Measurements from ENCODE around the gene TTLL7. TPM values are rescaled to one million over a fixed set of nuclear protein-coding genes. Genes with fewer than 3 reads are reported as not detected.

TTLL7 gene
- polyA plus RNA-seq, 2 of the 4 experiments (the other 2 are of a cell fraction), result 1.6 to 5.7 TPM

- TF ChIP-seq PHF8 (IDR thresholded peaks at IDR 0.05; ENCODE audit: borderline replicate concordance, low read depth) (no peak), RFX5 (IDR thresholded peaks at IDR 0.05) (no peak), HES2 (IDR thresholded peaks at IDR 0.05) (no peak), FOSB (CRISPR knock-in tag; IDR thresholded peaks at IDR 0.05) (no peak), RCOR1 (IDR thresholded peaks at IDR 0.05; ENCODE audit: low read depth, low read length) (no peak), KDM1A (IDR thresholded peaks at IDR 0.05; ENCODE audit: low read depth) (no peak), NFE2L2 (conservative IDR thresholded peaks at IDR 0.05; ENCODE audit: low read length) (no peak), SREBF2 (IDR thresholded peaks at IDR 0.05) (no peak)
These were observed 102.6 kb downstream of the TTLL7 start (continued) for GRCh38 chr1:83896299-83896698.

- no peak for DNase-seq (ENCODE audit: low read depth in 1 of 2, low spot score in 1 of 2)
- H3K4me2 ChIP-seq, result no peak overlapping the region
These were observed 109.2 kb downstream of the TTLL7 start for GRCh38 chr1:83889707-83890106.

More at GRCh38 chr1:83889707-83890106, 109.2 kb downstream of the TTLL7 start:
- Histone ChIP-seq H3K4me1 (no peaks in the 10 kb centered on the region), H3K9me3 (no peaks in the 10 kb centered on the region), H3K27ac (no peak overlapping the region), H3K4me3 (no peak overlapping the region)
- ATAC-seq, result no peak
- FAIRE-seq, result no peak
- TF ChIP-seq FOSL2 (IDR thresholded peaks at IDR 0.05) (no peak), FOSL2 (CRISPR knock-in tag; IDR thresholded peaks at IDR 0.05) (no peak), TP53 (CRISPR knock-in tag; IDR thresholded peaks at IDR 0.05) (no peak), RNF2 (IDR thresholded peaks at IDR 0.05; ENCODE audit: borderline replicate concordance, low read depth) (no peak), POLR2A (IDR thresholded peaks at IDR 0.05; ENCODE audit: low read length) (no peak), EHMT2 (IDR thresholded peaks at IDR 0.05; ENCODE audit: low read depth) (no peak), NPAS2 (CRISPR knock-in tag; IDR thresholded peaks at IDR 0.05; ENCODE audit: borderline replicate concordance) (no peak), ZC3H11A (IDR thresholded peaks at IDR 0.05) (no peak), BCL3 (IDR thresholded peaks at IDR 0.05) (no peak), PHF8 (IDR thresholded peaks at IDR 0.05; ENCODE audit: borderline replicate concordance, low read depth) (no peak), PBX3 (IDR thresholded peaks at IDR 0.05) (no peak), BHLHE40 (IDR thresholded peaks at IDR 0.05; ENCODE audit: low read depth, low read length) (no peak), POLR2AphosphoS2 (conservative IDR thresholded peaks at IDR 0.05; ENCODE audit: low read length) (no peak), EP300 (IDR thresholded peaks at IDR 0.05) (no peak), RFX5 (IDR thresholded peaks at IDR 0.05) (no peak), USF2 (IDR thresholded peaks at IDR 0.05) (no peak), CHD4 (IDR thresholded peaks at IDR 0.05; ENCODE audit: borderline replicate concordance) (no peak), REST (IDR thresholded peaks at IDR 0.05) (no peak), RCOR1 (IDR thresholded peaks at IDR 0.05; ENCODE audit: low read depth, low read length) (no peak), EHF (CRISPR knock-in tag; IDR thresholded peaks at IDR 0.05) (no peak), CBX8 (IDR thresholded peaks at IDR 0.05) (no peak)
- CTCF ChIA-PET, result no interaction called here
- POLR2A ChIA-PET, result no interaction called here
- WGBS (ENCODE audit: missing lambda C conversion rate), result 61% methylated on average over 2 of the region's 2 CpGs
